ENCODE measurements around the gene TAF11.

Gene TAF11

GRCh38 chr6:34916348-34916967, 28.6 kb upstream of the TAF11 start:
- TF ChIP-seq SIN3A (IDR thresholded peaks at IDR 0.05; ENCODE audit: borderline replicate concordance, insufficient read depth, low read length) (no peak), POLR2AphosphoS5 (IDR thresholded peaks at IDR 0.05; ENCODE audit: low read depth, low read length) (no peak), FOXP2 (optimal IDR thresholded peaks at IDR 0.05; ENCODE audit: borderline replicate concordance, extremely low read depth, extremely low read length, insufficient read depth) (no peak), TAF1 (IDR thresholded peaks at IDR 0.05; ENCODE audit: borderline replicate concordance, insufficient read depth, low read length) (no peak), REST (IDR thresholded peaks at IDR 0.05; ENCODE audit: insufficient read depth in 1 of 2, low read depth in 2 of 2, low read length in 2 of 2) (no peak)

GRCh38 chr6:34914358-34914757, 26.5 kb upstream of the TAF11 start:
- TF ChIP-seq POLR2AphosphoS5 (IDR thresholded peaks at IDR 0.05; ENCODE audit: low read depth, low read length): no peak
- no peak for TF ChIP-seq FOXP2 (optimal IDR thresholded peaks at IDR 0.05; ENCODE audit: borderline replicate concordance, extremely low read depth, extremely low read length, insufficient read depth)
- TF ChIP-seq SIN3A (IDR thresholded peaks at IDR 0.05; ENCODE audit: borderline replicate concordance, insufficient read depth, low read length): no peak
- no peak for TF ChIP-seq TAF1 (IDR thresholded peaks at IDR 0.05; ENCODE audit: borderline replicate concordance, insufficient read depth, low read length)
- no peak for TF ChIP-seq REST (IDR thresholded peaks at IDR 0.05; ENCODE audit: insufficient read depth in 1 of 2, low read depth in 2 of 2, low read length in 2 of 2)

DNA sequence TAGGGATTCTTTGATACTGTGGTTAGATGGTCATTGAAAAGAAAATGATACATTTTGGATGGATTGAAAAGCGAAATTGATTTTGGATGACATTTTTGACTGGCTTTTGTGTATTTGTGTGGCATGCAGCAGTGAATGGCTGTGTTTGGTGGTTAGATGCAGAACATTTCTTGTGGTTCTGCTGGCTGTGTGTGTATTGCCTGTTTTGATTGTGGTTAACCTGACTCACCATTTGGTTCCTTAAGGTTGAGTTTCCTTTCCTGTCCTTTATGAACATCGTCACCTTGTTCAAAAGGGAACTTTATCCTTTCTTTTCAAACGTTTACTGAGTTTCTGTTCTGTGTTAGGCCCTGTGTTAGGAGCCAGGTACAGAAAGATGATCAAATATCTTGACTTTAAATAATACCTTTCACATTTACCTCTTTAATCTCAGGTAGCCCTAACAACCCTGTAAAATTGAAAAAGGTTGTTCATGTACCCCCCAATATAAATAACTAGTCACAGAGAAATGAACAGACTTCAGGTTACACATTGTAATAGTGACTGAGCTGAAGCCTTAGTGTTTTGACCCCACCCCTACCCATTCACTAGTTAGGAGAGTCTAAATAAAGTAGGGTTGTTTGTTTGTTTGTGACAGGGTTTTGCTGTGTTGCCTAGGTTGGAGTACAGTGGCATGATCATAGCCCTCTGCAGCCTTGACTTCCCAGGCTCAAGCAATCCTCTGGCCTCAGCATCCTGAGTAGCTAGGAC, 25.0 kb upstream of the TAF11 start:
- TF ChIP-seq SIN3A (IDR thresholded peaks at IDR 0.05; ENCODE audit: borderline replicate concordance, insufficient read depth, low read length) (no peak), POLR2AphosphoS5 (IDR thresholded peaks at IDR 0.05; ENCODE audit: low read depth, low read length) (no peak), TAF1 (IDR thresholded peaks at IDR 0.05; ENCODE audit: borderline replicate concordance, insufficient read depth, low read length) (no peak), FOXP2 (optimal IDR thresholded peaks at IDR 0.05; ENCODE audit: borderline replicate concordance, extremely low read depth, extremely low read length, insufficient read depth) (no peak), REST (IDR thresholded peaks at IDR 0.05; ENCODE audit: insufficient read depth in 1 of 2, low read depth in 2 of 2, low read length in 2 of 2) (no peak)

GRCh38 chr6:34911822-34912221, 24.0 kb upstream of the TAF11 start:
- TF ChIP-seq REST (IDR thresholded peaks at IDR 0.05; ENCODE audit: insufficient read depth in 1 of 2, low read depth in 2 of 2, low read length in 2 of 2): no peak
- TF ChIP-seq TAF1 (IDR thresholded peaks at IDR 0.05; ENCODE audit: borderline replicate concordance, insufficient read depth, low read length): no peak
